Prostate gland (tissue), 2 donors: ENCODE measurements around the gene ROBO2. TPM values are rescaled to one million over a fixed set of nuclear protein-coding genes. Genes with fewer than 3 reads are reported as not detected.

ENCODE experiments used
- DNase-seq: peaks from one replicate; pipeline ENCODE4 v3.0.0-alpha.2; 2019; ENCODE audit warnings: low spot score
- H3K27ac ChIP-seq, 2 donors: fragments of 200-600 bp; sonication (generic); 2 replicates each; pipeline ENCODE4 v1.5.1; 2017 to 2019
- H3K27me3 ChIP-seq: fragments of 200-600 bp; sonication (generic); replicated peaks from 2 replicates; pipeline ENCODE4 v1.5.1; 2019; ENCODE audit not compliant: insufficient read depth
- H3K36me3 ChIP-seq, 2 donors: fragments of 200-600 bp; sonication (generic); 1 replicate in 1 of 2; 2 replicates in 1 of 2; pipeline versions ENCODE4 v1.5.1 to v1.8.1; 2017 to 2019
- H3K4me1 ChIP-seq: fragments of 200-600 bp; sonication (generic); replicated peaks from 2 replicates; pipeline ENCODE4 v1.5.1; 2019
- H3K4me3 ChIP-seq, 2 donors: fragments of 200-600 bp; sonication (generic); 2 replicates each; pipeline ENCODE4 v1.5.1; 2017 to 2019
- H3K9me3 ChIP-seq: fragments of 200-600 bp; sonication (generic); 2 replicates; pipeline ENCODE4 v1.5.1; 2017
- CTCF ChIP-seq, 4 experiments: fragments of 200-600 bp in 2 of 4; fragments of 450-650 bp in 2 of 4; sonication (generic) in 2 of 4; IDR thresholded peaks; 1 replicate in 3 of 4; 2 replicates in 1 of 4; pipeline ENCODE4 v1.5.1; 2016 to 2019; ENCODE audit warnings: antibody characterized with exemption in 4 of 4, mild to moderate bottlenecking in 2 of 4, moderate library complexity in 2 of 4
- POLR2A ChIP-seq: fragments of 450-650 bp; IDR thresholded peaks from one replicate; pipeline ENCODE4 v1.6.1; 2016; ENCODE audit warnings: antibody characterized with exemption, mild to moderate bottlenecking
- POLR2AphosphoS5 ChIP-seq: sonication (generic); formaldehyde crosslinking; IDR thresholded peaks from one replicate; pipeline ENCODE4 v1.6.1; 2017; ENCODE audit warnings: antibody characterized with exemption
- WGBS: methylation state at CpG from one replicate; pipeline ENCODE4 v1.1.5; 2018; 5-methylcytosine and 5-hydroxymethylcytosine counted together
- intact Hi-C: fragments of 100-400 bp; cut with DNase I; formaldehyde crosslinking; loops from one replicate; pipeline ENCODE4 v1.14.2; 2022
- total RNA-seq, 2 donors: library from RNA; depleted of rRNA; stranded (reverse); fragments of >200 nt; gene quantifications; one replicate each; pipeline ENCODE4 v1.1.0, GENCODE V29; 2016

ROBO2 gene
- total RNA-seq, 2 donors from 2014 or later: 3.6 to 18.2 TPM

- 93% methylated on average over 3 of the region's 3 CpGs for WGBS
These were observed 562.8 kb downstream of the ROBO2 start for GRCh38 chr3:77602722-77603121.

GRCh38 chr3:77605308-77605707, 565.4 kb downstream of the ROBO2 start:
- Histone ChIP-seq H3K9me3 (no peaks in the 10 kb centered on the region), H3K4me1 (no peaks in the 10 kb centered on the region), H3K36me3 (no peaks in the 10 kb centered on the region), H3K4me3 (no peak overlapping the region), H3K27ac (no peak overlapping the region), H3K27me3 (no peaks in the 10 kb centered on the region)
- no peak for DNase-seq
- TF ChIP-seq CTCF (IDR thresholded peaks at IDR 0.05) (no peak), POLR2AphosphoS5 (no peak), POLR2A (no peak)
- intact Hi-C loops: no loop called here
- WGBS: 86% methylated on average over 2 of the region's 2 CpGs

More at GRCh38 chr3:77602722-77603121, 562.8 kb downstream of the ROBO2 start:
- no peaks in the 10 kb centered on the region for H3K36me3 ChIP-seq
- no peak for DNase-seq
- intact Hi-C loops: no loop called here
- TF ChIP-seq CTCF (IDR thresholded peaks at IDR 0.05) (no peak), POLR2AphosphoS5 (no peak), POLR2A (no peak)
- no peaks in the 10 kb centered on the region for H3K9me3 ChIP-seq
- no peaks in the 10 kb centered on the region for H3K4me1 ChIP-seq
- no peak overlapping the region for H3K4me3 ChIP-seq
- H3K27me3 ChIP-seq: no peaks in the 10 kb centered on the region
- H3K27ac ChIP-seq: no peak overlapping the region

GRCh38 chr3:77605865-77606264, 566.0 kb downstream of the ROBO2 start:
- no peak overlapping the region for H3K27ac ChIP-seq
- DNase-seq: no peak
- intact Hi-C loops: no loop called here
- no peak for TF ChIP-seq POLR2A
- TF ChIP-seq POLR2AphosphoS5: no peak
- no peak for TF ChIP-seq CTCF (IDR thresholded peaks at IDR 0.05)
- H3K27me3 ChIP-seq: no peaks in the 10 kb centered on the region
- no peaks in the 10 kb centered on the region for H3K36me3 ChIP-seq
- no peaks in the 10 kb centered on the region for H3K4me1 ChIP-seq
- WGBS: 78% methylated on average over 1 of the region's 1 CpG
- no peak overlapping the region for H3K4me3 ChIP-seq
- H3K9me3 ChIP-seq: no peaks in the 10 kb centered on the region

- intact Hi-C loops: no loop called here
- H3K9me3 ChIP-seq: no peaks in the 10 kb centered on the region
- TF ChIP-seq POLR2AphosphoS5: no peak
- no peak for TF ChIP-seq CTCF (IDR thresholded peaks at IDR 0.05)
- TF ChIP-seq POLR2A: no peak
- H3K4me3 ChIP-seq: no peak overlapping the region
- 58% methylated on average over 2 of the region's 2 CpGs for WGBS
- H3K4me1 ChIP-seq: no peaks in the 10 kb centered on the region
- no peaks in the 10 kb centered on the region for H3K27me3 ChIP-seq
- no peak for DNase-seq
- H3K27ac ChIP-seq: no peak overlapping the region
- no peaks in the 10 kb centered on the region for H3K36me3 ChIP-seq
These were observed 566.5 kb downstream of the ROBO2 start for GRCh38 chr3:77606372-77606771.

- Histone ChIP-seq H3K27me3 (no peaks in the 10 kb centered on the region), H3K36me3 (no peaks in the 10 kb centered on the region), H3K27ac (no peak overlapping the region), H3K4me1 (no peaks in the 10 kb centered on the region), H3K4me3 (no peak overlapping the region), H3K9me3 (no peaks in the 10 kb centered on the region)
- TF ChIP-seq CTCF (IDR thresholded peaks at IDR 0.05) (no peak), POLR2AphosphoS5 (no peak), POLR2A (no peak)
- WGBS: 88% methylated on average over 3 of the region's 3 CpGs
- no peak for DNase-seq
- intact Hi-C loops: no loop called here
These were observed 578.8 kb downstream of the ROBO2 start for GRCh38 chr3:77618686-77619085.
